Measurements from ENCODE around the gene DCPS.
"Not testable (repeated sequence)": the region's sequence is repeated elsewhere in the genome, so short reads cannot be mapped to it uniquely, and the experiment has no call there.

The DCPS gene

GRCh38 chr11:126288237-126288636, 15.6 kb upstream of the DCPS start:
- no peak for DNase-seq (ENCODE audit: low read depth in 2 of 2)

GRCh38 chr11:126290887-126291286, 13.0 kb upstream of the DCPS start:
- DNase-seq (ENCODE audit: low read depth in 2 of 2): no peak

- DNase-seq (ENCODE audit: low read depth in 2 of 2): no peak
Observed at GRCh38 chr11:126293726-126294125, 10.1 kb upstream of the DCPS start.

GRCh38 chr11:126297004-126297403, 6.9 kb upstream of the DCPS start:
- DNase-seq (ENCODE audit: low read depth in 2 of 2): no peak

DNA sequence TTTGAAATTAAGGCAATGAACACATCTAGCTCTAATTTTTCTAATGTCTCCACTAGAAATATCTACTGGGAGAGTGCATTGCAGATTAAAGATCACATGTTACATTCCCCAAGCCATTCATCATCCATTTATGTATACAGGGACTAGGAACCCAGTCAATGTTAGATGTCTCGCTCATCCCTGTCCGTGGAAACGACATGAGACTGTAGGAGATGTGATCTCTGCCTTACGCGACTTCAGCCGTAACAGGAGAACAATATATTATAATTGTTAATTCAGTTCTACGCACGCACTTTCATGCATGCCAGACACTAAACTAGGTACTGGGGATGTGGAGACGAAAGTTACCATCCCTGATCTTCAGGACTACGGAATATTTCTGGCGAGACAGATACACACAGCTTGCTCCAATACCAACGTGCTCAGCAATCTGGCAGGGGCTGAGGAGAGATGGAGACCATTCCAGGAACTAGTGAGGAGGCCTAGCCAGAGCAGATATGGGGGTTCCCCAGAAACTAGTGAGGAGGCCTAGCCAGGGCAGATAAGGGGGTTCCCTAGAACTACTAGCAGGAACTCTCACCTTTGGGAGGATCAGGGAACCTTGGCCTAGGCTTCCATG, 706 bp downstream of the DCPS start:
- DNase-seq (ENCODE audit: low read depth in 2 of 2): no peak

GRCh38 chr11:126305699-126306098, 1.8 kb downstream of the DCPS start:
- no peak for DNase-seq (ENCODE audit: low read depth in 2 of 2)

DNA sequence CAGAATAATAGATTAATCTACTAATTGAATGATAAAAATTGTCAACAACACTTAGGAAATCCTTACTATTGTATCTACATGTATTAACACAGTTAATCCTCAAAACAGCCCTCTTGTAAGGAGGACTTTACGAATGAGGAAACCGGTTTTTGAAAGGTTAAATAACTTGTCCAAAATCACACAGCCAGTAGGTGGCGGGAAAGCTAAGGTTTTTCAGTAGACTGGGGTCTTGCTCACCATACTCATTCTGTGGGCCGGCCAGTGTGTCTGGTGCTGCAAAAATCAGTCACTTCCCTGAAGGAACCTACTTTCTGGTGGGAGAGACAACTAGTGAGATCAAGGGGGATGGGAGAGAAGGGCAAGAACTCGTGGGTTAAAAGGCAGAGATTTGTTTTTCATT, 3.8 kb downstream of the DCPS start:
- DNase-seq (ENCODE audit: low read depth in 2 of 2): no peak

GRCh38 chr11:126308271-126308671, 4.4 kb downstream of the DCPS start:
- no peak for DNase-seq (ENCODE audit: low read depth in 2 of 2)

GRCh38 chr11:126308771-126309170, 4.9 kb downstream of the DCPS start:
- not testable (repeated sequence) for DNase-seq (ENCODE audit: low read depth in 2 of 2)

GRCh38 chr11:126310200-126310991, 6.5 kb downstream of the DCPS start:
- peak in 1 of 2 donors; percentile 34 for DNase-seq (ENCODE audit: low read depth in 2 of 2)

- DNase-seq (ENCODE audit: low read depth in 2 of 2): no peak
Observed at GRCh38 chr11:126310992-126311310, 7.1 kb downstream of the DCPS start.

GRCh38 chr11:126311401-126312291, 7.8 kb downstream of the DCPS start:
- no peak for DNase-seq (ENCODE audit: low read depth in 2 of 2)

DNA sequence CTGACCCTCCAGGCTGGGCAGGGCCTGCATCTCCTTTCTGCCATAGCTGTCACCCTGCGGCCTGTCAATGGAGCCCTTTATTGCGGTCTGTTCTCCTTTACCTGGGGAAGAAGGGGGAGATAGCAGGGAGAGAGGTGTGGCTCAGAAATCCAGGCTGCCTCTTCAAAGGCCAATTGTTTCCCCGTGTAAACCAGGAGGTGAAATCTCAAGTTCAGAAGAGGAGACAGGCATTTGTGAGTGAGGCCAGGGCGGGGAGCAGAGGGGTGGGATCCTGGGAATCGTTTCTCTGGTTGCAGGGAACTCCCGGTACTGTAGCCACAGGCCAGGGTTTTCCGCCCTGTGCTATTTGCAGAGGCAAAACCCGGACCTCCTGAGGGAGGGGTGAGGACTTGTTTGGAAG, 9.1 kb downstream of the DCPS start:
- no peak for DNase-seq (ENCODE audit: low read depth in 2 of 2)

DNA sequence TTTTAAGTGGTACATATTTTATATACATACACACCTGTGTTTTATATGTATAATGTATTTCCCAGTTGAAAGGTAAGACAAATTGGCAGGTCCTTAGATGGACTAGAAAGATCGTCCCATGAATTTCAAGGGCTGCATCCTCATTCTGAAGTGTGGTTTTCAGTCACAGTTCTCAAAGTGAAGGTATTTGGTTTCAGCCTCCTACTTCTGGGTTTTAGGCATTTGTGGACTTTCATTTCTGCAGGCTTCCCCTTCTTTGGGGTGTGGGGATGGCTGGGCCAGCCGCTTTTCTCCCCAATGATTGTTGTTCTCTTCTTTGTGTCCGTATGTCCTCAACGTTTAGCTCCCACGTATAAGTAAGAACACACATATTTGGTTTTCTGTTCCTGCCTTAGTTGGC, 10.0 kb downstream of the DCPS start:
- no peak for DNase-seq (ENCODE audit: low read depth in 2 of 2)

DNA sequence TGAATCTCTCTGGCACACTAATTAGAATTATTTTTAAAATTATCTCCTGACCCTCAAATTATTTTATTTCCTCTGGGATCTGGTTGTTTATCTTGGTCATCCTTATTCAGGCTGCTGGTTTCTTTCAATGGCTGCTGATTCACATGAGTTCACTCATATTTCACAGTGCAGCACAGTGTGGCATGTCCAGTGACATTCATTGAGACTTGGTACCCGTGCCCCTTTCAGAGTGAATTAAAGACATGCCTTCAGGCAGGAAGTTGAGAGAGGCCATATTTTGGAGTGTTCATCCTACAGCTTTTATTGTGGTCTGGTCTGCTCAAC, 13.5 kb downstream of the DCPS start:
- DNase-seq (ENCODE audit: low read depth in 2 of 2): no peak

DNA sequence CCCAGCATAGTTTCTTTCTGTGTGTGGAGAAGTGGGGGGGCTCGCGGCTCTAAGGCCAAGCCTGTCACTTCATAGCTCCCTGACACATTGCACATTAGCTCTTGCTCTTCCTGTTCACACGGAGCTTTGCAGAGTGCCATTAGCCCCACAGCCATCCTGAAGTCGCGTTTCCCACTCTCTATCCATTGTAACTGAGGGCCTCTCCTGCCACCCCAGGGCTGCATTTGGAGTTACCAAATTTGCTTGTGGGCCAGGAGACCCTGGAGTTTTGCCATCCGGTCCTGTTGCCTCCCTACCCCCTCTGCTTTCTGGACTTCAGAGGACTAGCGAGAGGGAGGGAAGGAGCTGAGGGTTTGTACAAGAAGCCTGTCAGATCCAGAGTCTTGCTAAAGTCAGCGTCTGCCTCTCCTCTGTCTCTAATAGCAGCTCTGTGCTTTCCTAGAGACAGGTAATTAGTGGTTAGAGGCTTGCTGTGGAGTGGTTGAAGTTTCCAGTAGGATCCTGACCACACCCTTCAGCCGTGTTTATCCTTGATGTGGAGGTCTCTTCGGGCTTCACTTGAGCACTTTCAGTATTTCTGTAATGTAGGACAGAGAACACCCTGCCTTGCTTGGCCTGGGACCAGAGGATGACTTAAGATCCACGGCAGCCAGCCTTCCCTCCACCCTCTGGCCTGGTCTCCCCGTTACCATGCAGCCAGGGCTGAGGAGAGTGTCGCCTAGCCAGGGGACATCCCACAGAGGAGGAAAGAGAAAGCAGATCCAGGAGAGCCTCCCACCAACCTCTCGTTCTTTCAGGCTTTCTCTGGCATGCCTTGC, 14.1 kb downstream of the DCPS start:
- DNase-seq (ENCODE audit: low read depth in 2 of 2): no peak

- DNase-seq (ENCODE audit: low read depth in 2 of 2): no peak
Observed at GRCh38 chr11:126318574-126319373, 14.9 kb downstream of the DCPS start.

GRCh38 chr11:126319374-126319740, 15.5 kb downstream of the DCPS start:
- no peak for DNase-seq (ENCODE audit: low read depth in 2 of 2)

DNA sequence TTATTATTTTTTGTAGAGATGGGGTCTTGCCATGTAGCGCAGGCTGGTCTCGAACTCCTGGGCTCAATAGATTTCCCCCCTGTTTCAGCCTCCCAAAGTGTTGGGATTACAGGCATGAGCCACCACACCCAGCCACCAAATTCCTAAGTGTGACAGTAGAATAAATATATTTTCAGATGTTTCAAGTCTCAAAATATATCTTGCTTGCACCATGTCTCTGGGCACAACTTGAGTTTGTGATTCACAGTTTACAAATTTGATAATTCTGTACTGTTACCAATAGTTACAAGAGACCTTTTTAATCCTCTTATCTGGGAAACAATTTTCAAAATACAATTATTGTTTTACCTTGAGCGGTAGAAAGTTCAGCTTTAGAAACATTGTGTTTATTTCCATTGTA, 19.1 kb downstream of the DCPS start:
- DNase-seq (ENCODE audit: low read depth in 2 of 2): no peak

GRCh38 chr11:126327281-126328000, 23.6 kb downstream of the DCPS start:
- DNase-seq (ENCODE audit: low read depth in 2 of 2): no peak

- no peak for DNase-seq (ENCODE audit: low read depth in 2 of 2)
Observed at GRCh38 chr11:126328001-126328390, 24.1 kb downstream of the DCPS start.
